ENCODE measurements around the gene PORCN.

- TF ChIP-seq CTCF (IDR thresholded peaks at IDR 0.05; ENCODE audit: extremely low read depth in 1 of 2, insufficient read depth in 1 of 2, low read depth in 1 of 2, low read length in 2 of 2), result no peak
- TF ChIP-seq POLR2A (IDR thresholded peaks at IDR 0.05; ENCODE audit: low read depth, low read length), result no peak
- no peak for TF ChIP-seq MYC (IDR thresholded peaks at IDR 0.05; ENCODE audit: low read depth, low read length)
- no peak for TF ChIP-seq EZH2 (IDR thresholded peaks at IDR 0.05; ENCODE audit: borderline replicate concordance, low read depth, low read length, severe bottlenecking)
- TF ChIP-seq POLR2AphosphoS5 (IDR thresholded peaks at IDR 0.05; ENCODE audit: insufficient read depth, low read depth, low read length), result no peak
Measured at GRCh38 chrX:48541140-48541814, 32.5 kb downstream of the PORCN start.
